Heart left ventricle (tissue), 13 donors: ENCODE results near the gene BBOF1.

ENCODE experiments used
- POLR2A ChIP-seq, 2 donors: fragments of 450-650 bp; IDR thresholded peaks; one replicate each; pipeline ENCODE4 v1.6.1; 2017; ENCODE audit warnings: antibody characterized with exemption in 2 of 2, mild to moderate bottlenecking in 2 of 2, moderate library complexity in 2 of 2
- TF ChIP-seq, protein P1 (sequence below), 12 donors: fragments of 200-600 bp; sonication (generic) in 4 of 12; IDR thresholded peaks; one replicate each; pipeline versions ENCODE4 v1.5.0 to v1.8.0; 2018 to 2022; ENCODE audit warnings: antibody characterized with exemption in 12 of 12, mild to moderate bottlenecking in 5 of 12
- donor health status: ischemic (EF 13 %, LVEDD 7.1; RV severe dilation, severe dysfunction).
- donor health status: DM: no; HTN: yes; CAD: no.
- donor health status: DM: no; HTN: no; CAD: no.
- donor health status: ischemic (EF 25% LVEDD 6.9; RV normal size, moderate dysfunction).
- donor health status: ischemic (EF 25% LVEDD 5.7; RV mildly dilated, moderate dysfunction).
- donor health status: ischemic (EF 35%, LVEDD 5.7; RV mildly dilated, moderate dysfunction).
- donor health status: nonischemic (EF 11% LVEDD 7.7; RV severe dilation, severe dysfunction).
- donor health status: DM: yes; HTN: yes; CAD: no.
- donor health status: PGD.
- donor health status: ischemic (EF 29% LVEDD 5.4; RV normal size, mild dysfunction).
- donor health status: nonischemic (EF 23%, LVEDD 6.1; RV moderate dilation, normal function).

DNA sequence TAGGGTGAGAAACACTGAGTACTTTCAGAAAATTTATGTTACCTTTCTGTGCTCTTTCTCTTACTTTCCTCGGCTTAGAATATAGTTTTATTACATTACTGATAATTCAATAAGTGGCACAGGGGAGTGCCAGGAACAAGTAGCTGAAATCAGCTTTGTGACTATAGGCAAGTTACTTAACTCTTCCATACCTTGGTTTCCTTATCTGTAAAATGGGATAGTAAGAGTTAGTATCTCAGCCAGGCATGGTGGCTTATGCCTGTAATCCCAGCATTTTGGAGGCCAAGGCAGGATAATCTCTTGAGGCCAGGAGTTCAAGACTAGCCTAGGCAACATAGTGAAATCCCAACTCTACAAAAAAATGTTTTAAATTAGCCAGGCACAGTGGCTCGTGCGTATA, 15.4 kb downstream of the BBOF1 start:
- TF ChIP-seq, protein P1, sequence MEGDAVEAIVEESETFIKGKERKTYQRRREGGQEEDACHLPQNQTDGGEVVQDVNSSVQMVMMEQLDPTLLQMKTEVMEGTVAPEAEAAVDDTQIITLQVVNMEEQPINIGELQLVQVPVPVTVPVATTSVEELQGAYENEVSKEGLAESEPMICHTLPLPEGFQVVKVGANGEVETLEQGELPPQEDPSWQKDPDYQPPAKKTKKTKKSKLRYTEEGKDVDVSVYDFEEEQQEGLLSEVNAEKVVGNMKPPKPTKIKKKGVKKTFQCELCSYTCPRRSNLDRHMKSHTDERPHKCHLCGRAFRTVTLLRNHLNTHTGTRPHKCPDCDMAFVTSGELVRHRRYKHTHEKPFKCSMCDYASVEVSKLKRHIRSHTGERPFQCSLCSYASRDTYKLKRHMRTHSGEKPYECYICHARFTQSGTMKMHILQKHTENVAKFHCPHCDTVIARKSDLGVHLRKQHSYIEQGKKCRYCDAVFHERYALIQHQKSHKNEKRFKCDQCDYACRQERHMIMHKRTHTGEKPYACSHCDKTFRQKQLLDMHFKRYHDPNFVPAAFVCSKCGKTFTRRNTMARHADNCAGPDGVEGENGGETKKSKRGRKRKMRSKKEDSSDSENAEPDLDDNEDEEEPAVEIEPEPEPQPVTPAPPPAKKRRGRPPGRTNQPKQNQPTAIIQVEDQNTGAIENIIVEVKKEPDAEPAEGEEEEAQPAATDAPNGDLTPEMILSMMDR (IDR thresholded peaks at IDR 0.05): no peak
- TF ChIP-seq POLR2A (IDR thresholded peaks at IDR 0.05): no peak
